Mesendoderm (in vitro differentiated cells): ENCODE measurements around the gene TNPO3.
"Not testable (repeated sequence)": the region's sequence is repeated elsewhere in the genome, so short reads cannot be mapped to it uniquely, and the experiment has no call there.

Experiments
- DNase-seq: peaks from one replicate; pipeline ENCODE4 v3.0.0; 2013
- H2AK5ac ChIP-seq: 2 replicates; pipeline ENCODE4 v1.6.1; 2013; ENCODE audit warnings: low read length, inconsistent platforms
- H2BK120ac ChIP-seq: 2 replicates; pipeline ENCODE4 v1.6.1; 2013; ENCODE audit warnings: low read depth, mild to moderate bottlenecking, low read length, moderate library complexity, mixed read lengths
- H2BK15ac ChIP-seq: replicated peaks from 2 replicates; pipeline ENCODE4 v1.6.1; 2013; ENCODE audit warnings: low read depth, mild to moderate bottlenecking, moderate library complexity
- H2BK5ac ChIP-seq: 2 replicates; pipeline ENCODE4 v1.6.1; 2013; ENCODE audit warnings: low read length, inconsistent platforms
- H3K18ac ChIP-seq: 2 replicates; pipeline ENCODE4 v1.6.1; 2013; ENCODE audit warnings: mild to moderate bottlenecking, low read length, mixed read lengths
- H3K23ac ChIP-seq: one replicate; pipeline ENCODE4 v1.6.1; 2013; ENCODE audit warnings: low read length
- H3K27ac ChIP-seq: 2 replicates; pipeline ENCODE4 v1.5.1; 2013; ENCODE audit warnings: low read depth, mild to moderate bottlenecking, inconsistent platforms, low read length, moderate library complexity
- H3K27me3 ChIP-seq: 2 replicates; pipeline ENCODE4 v1.6.1; 2013; ENCODE audit warnings: low read length, control low read depth, mild to moderate bottlenecking, inconsistent platforms; ENCODE audit not compliant: insufficient read depth, poor library complexity
- H3K36me3 ChIP-seq: 2 replicates; pipeline ENCODE4 v1.6.1; 2013; ENCODE audit warnings: low read length, inconsistent platforms; ENCODE audit not compliant: control insufficient read depth, insufficient read depth
- H3K4ac ChIP-seq: one replicate; pipeline ENCODE4 v1.6.1; 2013; ENCODE audit warnings: low read depth, mild to moderate bottlenecking, low read length, moderate library complexity
- H3K4me1 ChIP-seq: 2 replicates; pipeline ENCODE4 v1.6.1; 2013; ENCODE audit warnings: low read depth, low read length, inconsistent platforms; ENCODE audit not compliant: control insufficient read depth
- H3K4me2 ChIP-seq: 2 replicates; pipeline ENCODE4 v1.6.1; 2013; ENCODE audit warnings: low read length
- H3K4me3 ChIP-seq: 2 replicates; pipeline ENCODE4 v1.5.1; 2013; ENCODE audit warnings: mild to moderate bottlenecking, low read length
- H3K56ac ChIP-seq: one replicate; pipeline ENCODE4 v1.6.1; 2013; ENCODE audit warnings: low read length
- H3K79me1 ChIP-seq: 2 replicates; pipeline ENCODE4 v1.6.1; 2013; ENCODE audit warnings: low read length, inconsistent platforms
- H3K79me2 ChIP-seq: 2 replicates; pipeline ENCODE4 v1.6.1; 2013; ENCODE audit warnings: mild to moderate bottlenecking, low read length; ENCODE audit not compliant: control insufficient read depth, insufficient read depth
- H3K9ac ChIP-seq: 2 replicates; pipeline ENCODE4 v1.6.1; 2013; ENCODE audit warnings: low read length, inconsistent platforms
- H4K5ac ChIP-seq: one replicate; pipeline ENCODE4 v1.6.1; 2013; ENCODE audit warnings: low read length
- H4K8ac ChIP-seq: one replicate; pipeline ENCODE4 v1.6.1; 2013; ENCODE audit warnings: low read depth, mild to moderate bottlenecking, control low read depth, low read length, moderate library complexity
- WGBS: extraction: QIAGEN DNeasy Blood & Tissue Kit; methylation state at CpG from one replicate; pipeline ENCODE4 v1.1.7; 2013; ENCODE audit warnings: low lambda C conversion rate, missing lambda C conversion rate; ENCODE audit not compliant: insufficient coverage; ENCODE audit errors: extremely low coverage; 5-methylcytosine and 5-hydroxymethylcytosine counted together

The TNPO3 gene

GRCh38 chr7:128947854-128948253 is 107.1 kb downstream of the TNPO3 start:
- no peak overlapping the region for H4K5ac ChIP-seq
- no peak overlapping the region for H2BK5ac ChIP-seq
- no peaks in the 10 kb centered on the region for H3K36me3 ChIP-seq
- no peak overlapping the region for H3K9ac ChIP-seq
- H2BK15ac ChIP-seq = no peak overlapping the region
- no peak for DNase-seq
- H3K4me1 ChIP-seq = no peaks in the 10 kb centered on the region
- no peaks in the 10 kb centered on the region for H3K79me2 ChIP-seq
- H3K56ac ChIP-seq = no peak overlapping the region
- H3K27ac ChIP-seq = no peak overlapping the region
- no CpG with 5 or more reads among the region's 9 CpGs for WGBS
- H3K27me3 ChIP-seq = no peaks in the 10 kb centered on the region
- no peak overlapping the region for H2BK120ac ChIP-seq
- no peak overlapping the region for H3K4me3 ChIP-seq
- H3K18ac ChIP-seq = no peak overlapping the region
- no peak overlapping the region for H3K23ac ChIP-seq
- no peak overlapping the region for H3K4me2 ChIP-seq
- H2AK5ac ChIP-seq = no peak overlapping the region
- H3K4ac ChIP-seq = no peak overlapping the region
- H4K8ac ChIP-seq = no peak overlapping the region
- no peaks in the 10 kb centered on the region for H3K79me1 ChIP-seq

- Histone ChIP-seq H3K27ac (no peak overlapping the region), H3K36me3 (no peaks in the 10 kb centered on the region), H3K23ac (no peak overlapping the region), H3K79me2 (no peaks in the 10 kb centered on the region), H3K27me3 (no peaks in the 10 kb centered on the region), H3K56ac (no peak overlapping the region), H2BK15ac (no peak overlapping the region), H3K9ac (no peak overlapping the region), H2AK5ac (no peak overlapping the region), H3K4me3 (no peak overlapping the region), H4K8ac (no peak overlapping the region), H2BK5ac (no peak overlapping the region), H3K79me1 (no peaks in the 10 kb centered on the region), H3K18ac (no peak overlapping the region), H4K5ac (no peak overlapping the region), H2BK120ac (no peak overlapping the region), H3K4ac (no peak overlapping the region), H3K4me2 (no peak overlapping the region), H3K4me1 (no peaks in the 10 kb centered on the region)
- peak; percentile 42 for DNase-seq
- WGBS = no CpG with 5 or more reads among the region's 22 CpGs
Measured at GRCh38 chr7:128946936-128947830, 107.7 kb downstream of the TNPO3 start.

- Histone ChIP-seq H3K79me1 (no peaks in the 10 kb centered on the region), H2BK5ac (no peak overlapping the region)
Measured at GRCh38 chr7:128945668-128946366, 109.1 kb downstream of the TNPO3 start.

GRCh38 chr7:128944487-128945236 is 110.2 kb downstream of the TNPO3 start:
- no peak overlapping the region for H2BK120ac ChIP-seq
- H3K18ac ChIP-seq = no peak overlapping the region
- H3K56ac ChIP-seq = no peak overlapping the region
- no peaks in the 10 kb centered on the region for H3K36me3 ChIP-seq
- no peak overlapping the region for H3K4me2 ChIP-seq
- H3K9ac ChIP-seq = no peak overlapping the region
- no peak overlapping the region for H3K4ac ChIP-seq
- H3K4me3 ChIP-seq = no peak overlapping the region
- no peaks in the 10 kb centered on the region for H3K79me2 ChIP-seq
- H3K27me3 ChIP-seq = no peaks in the 10 kb centered on the region
- no peaks in the 10 kb centered on the region for H3K79me1 ChIP-seq
- no peak overlapping the region for H2BK5ac ChIP-seq
- no peak overlapping the region for H2BK15ac ChIP-seq
- H4K8ac ChIP-seq = no peak overlapping the region
- H3K4me1 ChIP-seq = no peaks in the 10 kb centered on the region
- no peak overlapping the region for H3K27ac ChIP-seq
- no peak overlapping the region for H3K23ac ChIP-seq
- no peak for DNase-seq
- WGBS = no CpG with 5 or more reads among the region's 7 CpGs
- no peak overlapping the region for H2AK5ac ChIP-seq
- H4K5ac ChIP-seq = no peak overlapping the region

More at GRCh38 chr7:128945668-128946366, 109.1 kb downstream of the TNPO3 start:
- no peak overlapping the region for H3K23ac ChIP-seq
- no peak overlapping the region for H3K56ac ChIP-seq
- WGBS = no CpG with 5 or more reads among the region's 21 CpGs
- no peak overlapping the region for H4K8ac ChIP-seq
- no peaks in the 10 kb centered on the region for H3K27me3 ChIP-seq
- H2BK120ac ChIP-seq = no peak overlapping the region
- H2AK5ac ChIP-seq = no peak overlapping the region
- no peaks in the 10 kb centered on the region for H3K36me3 ChIP-seq
- no peak overlapping the region for H4K5ac ChIP-seq
- no peak overlapping the region for H2BK15ac ChIP-seq
- no peak overlapping the region for H3K27ac ChIP-seq
- H3K18ac ChIP-seq = no peak overlapping the region
- H3K4ac ChIP-seq = no peak overlapping the region
- no peak overlapping the region for H3K4me3 ChIP-seq
- H3K4me1 ChIP-seq = no peaks in the 10 kb centered on the region
- no peak for DNase-seq
- no peak overlapping the region for H3K9ac ChIP-seq
- H3K79me2 ChIP-seq = no peaks in the 10 kb centered on the region
- no peak overlapping the region for H3K4me2 ChIP-seq

- not testable (repeated sequence) for H3K4me1 ChIP-seq, H4K5ac ChIP-seq, H3K18ac ChIP-seq, H4K8ac ChIP-seq, H3K4me3 ChIP-seq, H2BK120ac ChIP-seq, H2BK15ac ChIP-seq, H3K4ac ChIP-seq, H2BK5ac ChIP-seq, H3K4me2 ChIP-seq, H3K27ac ChIP-seq, H2AK5ac ChIP-seq, H3K23ac ChIP-seq, H3K36me3 ChIP-seq, H3K27me3 ChIP-seq, H3K56ac ChIP-seq, DNase-seq, H3K79me2 ChIP-seq, H3K79me1 ChIP-seq, H3K9ac ChIP-seq
- no CpG with 5 or more reads among the region's 2 CpGs for WGBS
Measured at GRCh38 chr7:128943251-128943650, 111.7 kb downstream of the TNPO3 start.
